GM19397 (cell line): Measurements from ENCODE around the gene CREB3L1.

Source experiments
- ATAC-seq: cut with Tn5 transposase; IDR thresholded peaks from one replicate; pipeline ENCODE4 v1.9.1; 2021; ENCODE audit warnings: mild to moderate bottlenecking, moderate library complexity; ENCODE audit not compliant: unreplicated experiment

Gene CREB3L1

GRCh38 chr11:46272816-46273427, 4.5 kb upstream of the CREB3L1 start:
- no peak for ATAC-seq

DNA sequence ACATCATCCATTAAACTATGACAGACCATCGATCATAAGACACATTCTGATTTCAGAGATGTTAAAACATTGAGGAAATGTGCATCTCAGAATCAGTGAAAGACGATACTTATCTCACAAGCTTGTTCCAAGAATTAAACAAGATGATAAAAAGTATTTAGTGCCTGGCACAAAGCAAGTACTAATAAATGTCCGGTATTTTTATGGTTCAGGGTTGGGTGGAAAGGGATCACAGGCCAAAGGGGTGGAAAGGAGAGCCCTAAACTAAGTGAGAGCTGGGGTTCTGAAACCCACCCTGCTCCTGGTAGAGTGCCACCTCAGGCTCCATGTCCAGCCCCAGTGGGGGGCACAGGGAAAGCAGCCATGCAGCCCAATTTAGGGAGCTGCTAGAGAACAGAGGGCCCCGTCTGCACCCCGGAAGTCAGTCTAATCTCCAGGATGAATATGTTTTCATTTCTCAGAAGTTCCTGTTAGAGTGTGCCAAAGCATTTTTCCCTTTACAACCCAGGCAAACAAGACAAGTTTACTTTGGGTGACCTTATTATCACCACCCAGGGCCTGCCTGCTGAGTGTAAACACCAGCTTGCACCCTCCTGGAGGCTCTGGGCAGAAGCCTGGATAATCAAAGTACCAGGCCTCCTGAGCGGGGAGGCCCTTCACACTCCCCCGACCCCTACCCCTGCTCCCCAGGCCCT, 3.8 kb upstream of the CREB3L1 start:
- no peak for ATAC-seq

DNA sequence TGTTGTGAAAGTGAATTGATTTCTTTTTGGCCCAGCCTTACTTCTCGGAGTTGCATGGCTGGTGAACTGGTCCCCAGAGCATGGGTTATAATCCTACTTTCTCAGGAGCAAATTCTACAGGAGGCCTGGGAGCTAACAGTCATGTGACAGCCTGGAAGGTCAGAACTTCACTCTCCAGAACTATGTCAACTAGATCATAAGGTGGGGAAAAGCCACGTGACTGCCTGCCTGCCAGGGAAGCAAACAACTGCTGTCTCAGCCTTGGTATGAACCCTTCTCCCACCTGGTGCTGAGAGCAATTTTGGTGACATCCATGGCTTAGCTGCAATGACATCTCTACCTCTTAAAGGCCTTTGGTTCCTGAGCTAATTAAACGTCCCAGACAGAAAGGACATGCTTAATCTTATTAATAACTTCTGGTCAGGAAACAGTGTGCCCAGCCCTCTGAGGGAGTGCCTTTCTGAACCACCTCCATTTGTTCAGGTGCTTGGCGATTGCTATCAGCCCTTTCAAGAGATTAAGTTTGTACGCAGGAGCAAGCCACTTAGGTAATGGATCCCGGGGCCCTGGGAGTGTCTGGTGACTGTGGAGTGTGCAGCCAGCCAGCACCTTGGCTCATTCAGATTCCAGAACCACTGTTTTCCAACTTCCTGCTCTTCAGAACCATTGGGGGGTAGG, 1.4 kb upstream of the CREB3L1 start:
- no peak for ATAC-seq

- ATAC-seq, result no peak
These were observed 195 bp upstream of the CREB3L1 start for GRCh38 chr11:46277313-46277621.

GRCh38 chr11:46278387-46279125, 1.1 kb downstream of the CREB3L1 start:
- no peak for ATAC-seq

DNA sequence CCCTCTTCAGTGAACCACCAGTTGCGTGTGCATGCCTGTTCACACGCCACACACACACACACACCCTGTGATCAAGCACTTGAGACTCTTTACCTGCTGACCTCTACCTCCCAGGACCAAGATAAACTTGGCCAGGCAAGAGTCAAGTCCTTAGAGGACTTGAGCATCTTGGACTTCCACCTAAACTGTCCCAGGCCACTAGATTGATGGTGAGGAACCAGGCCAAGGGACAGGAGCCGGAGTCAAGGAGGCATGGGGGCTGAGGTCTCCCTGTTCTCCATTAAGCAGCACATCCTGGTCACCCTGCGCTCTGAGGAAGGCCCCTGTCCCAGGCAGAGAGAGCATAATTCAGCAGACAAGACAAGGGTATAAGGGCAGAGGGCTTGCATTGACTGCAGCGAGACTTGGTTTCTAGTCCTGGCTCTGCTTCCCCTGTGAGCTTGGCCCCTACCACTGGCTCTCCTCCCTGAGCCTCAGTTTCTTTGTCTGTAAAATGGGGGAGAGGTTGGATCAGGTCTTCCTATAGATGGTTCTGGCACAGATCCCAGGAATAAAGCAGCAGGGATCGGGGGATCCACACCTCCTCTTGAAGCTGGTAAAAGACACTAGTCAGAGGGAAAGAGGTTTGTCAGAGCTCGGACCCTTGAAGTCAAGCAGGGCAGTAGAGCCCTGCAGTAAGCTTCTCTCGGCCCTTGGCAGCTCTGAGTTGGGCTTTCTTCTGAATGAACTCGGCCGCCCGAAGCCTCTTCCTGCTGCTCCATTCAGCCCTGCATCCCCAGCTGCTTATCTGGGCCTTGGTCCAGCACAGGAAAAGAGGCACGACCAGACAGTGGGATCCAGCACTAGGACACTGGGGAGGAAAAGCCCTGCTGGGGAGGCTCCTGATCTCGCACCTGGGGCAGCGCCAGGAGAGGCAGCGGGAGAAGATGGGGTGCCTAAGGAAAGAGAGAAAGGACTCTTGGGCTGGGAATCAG, 2.0 kb downstream of the CREB3L1 start:
- ATAC-seq, result no peak

- no peak for ATAC-seq
These were observed 3.2 kb downstream of the CREB3L1 start for GRCh38 chr11:46280706-46281105.

DNA sequence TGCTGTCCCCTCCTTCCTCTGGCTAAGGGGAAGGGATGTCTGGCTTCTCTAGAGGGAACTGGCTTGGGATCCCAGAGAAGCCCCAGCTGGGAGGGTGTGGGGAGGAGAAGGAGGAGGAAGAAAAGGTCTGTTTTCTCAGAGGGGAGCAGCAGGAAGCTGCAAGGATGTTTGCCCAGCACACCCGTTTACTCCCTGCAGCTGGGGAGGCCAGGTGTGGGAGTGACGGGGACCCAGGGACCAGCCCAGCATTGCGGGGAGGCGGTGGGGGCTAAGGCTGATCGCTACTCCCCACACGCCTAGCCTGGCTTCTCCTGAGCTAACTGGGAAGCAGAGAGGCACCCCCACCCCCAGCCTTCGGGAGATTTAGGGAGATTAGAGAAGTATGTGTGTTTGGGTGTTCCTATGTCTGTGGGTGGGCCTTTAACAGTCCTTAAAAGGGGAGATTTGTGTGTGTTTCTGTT, 3.9 kb downstream of the CREB3L1 start:
- no peak for ATAC-seq

DNA sequence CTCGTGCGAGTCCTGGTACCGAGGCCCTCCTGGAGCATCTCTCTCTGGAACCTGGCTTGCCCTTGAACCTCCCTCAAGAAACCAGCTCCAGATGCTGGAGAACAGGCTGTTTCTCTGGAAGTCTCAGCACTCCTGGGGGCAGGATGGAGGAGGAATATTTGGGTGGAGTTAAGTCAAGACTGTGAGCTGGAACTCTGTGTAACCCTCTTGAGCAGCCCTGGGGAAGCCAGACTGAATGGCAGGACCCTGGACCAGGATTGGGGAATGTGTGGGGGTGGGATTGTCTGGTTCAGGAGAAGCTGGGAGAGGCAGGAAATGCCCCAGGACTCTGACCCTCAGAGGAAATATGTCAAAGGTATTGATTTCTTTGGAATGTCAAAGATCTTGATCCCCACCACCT, 7.7 kb downstream of the CREB3L1 start:
- ATAC-seq, result no peak

- no peak for ATAC-seq
These were observed 8.2 kb downstream of the CREB3L1 start for GRCh38 chr11:46285594-46286033.

- ATAC-seq, result no peak
These were observed 9.3 kb downstream of the CREB3L1 start for GRCh38 chr11:46286789-46287188.

DNA sequence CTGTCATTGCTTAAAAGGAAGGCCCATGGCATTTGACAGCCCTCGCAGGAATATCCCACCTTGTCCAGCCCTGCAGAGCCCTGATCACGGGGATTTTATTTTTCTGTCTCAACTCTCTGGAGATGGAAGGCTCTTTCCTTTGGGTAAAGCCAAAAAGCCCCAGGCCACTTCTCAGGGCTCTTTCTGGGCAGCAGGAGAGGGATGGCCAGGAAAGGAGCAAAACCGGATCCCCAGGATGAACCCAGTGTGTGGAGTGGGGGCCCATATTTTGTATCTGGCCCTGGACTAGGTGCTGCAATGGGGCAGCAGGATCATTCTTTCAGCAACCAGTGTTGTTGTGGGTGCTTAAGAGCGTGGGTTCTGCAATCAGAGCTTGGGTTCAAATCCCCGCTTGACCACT, 11.0 kb downstream of the CREB3L1 start:
- no peak for ATAC-seq

DNA sequence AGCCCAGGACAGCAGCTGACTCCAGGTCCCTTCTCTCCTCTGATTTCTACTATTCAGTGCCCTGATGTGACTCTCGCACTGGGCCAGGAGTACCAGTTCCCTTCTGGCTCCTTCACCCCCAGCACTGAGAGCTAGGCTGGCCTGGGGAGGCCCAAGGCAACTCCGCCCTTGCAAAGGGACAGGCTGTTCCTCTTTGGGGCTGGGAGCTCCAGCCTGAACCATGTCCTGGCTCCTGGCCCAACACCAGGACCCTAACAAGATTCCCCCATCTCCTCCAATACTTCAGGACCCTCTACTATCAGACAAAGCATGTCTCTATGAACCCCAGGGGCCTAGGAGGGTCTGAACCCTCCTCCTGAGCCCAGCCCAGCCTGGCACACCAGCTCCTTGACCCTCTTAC, 12.5 kb downstream of the CREB3L1 start:
- no peak for ATAC-seq

- no peak for ATAC-seq
These were observed 13.3 kb downstream of the CREB3L1 start for GRCh38 chr11:46290598-46291309.

DNA sequence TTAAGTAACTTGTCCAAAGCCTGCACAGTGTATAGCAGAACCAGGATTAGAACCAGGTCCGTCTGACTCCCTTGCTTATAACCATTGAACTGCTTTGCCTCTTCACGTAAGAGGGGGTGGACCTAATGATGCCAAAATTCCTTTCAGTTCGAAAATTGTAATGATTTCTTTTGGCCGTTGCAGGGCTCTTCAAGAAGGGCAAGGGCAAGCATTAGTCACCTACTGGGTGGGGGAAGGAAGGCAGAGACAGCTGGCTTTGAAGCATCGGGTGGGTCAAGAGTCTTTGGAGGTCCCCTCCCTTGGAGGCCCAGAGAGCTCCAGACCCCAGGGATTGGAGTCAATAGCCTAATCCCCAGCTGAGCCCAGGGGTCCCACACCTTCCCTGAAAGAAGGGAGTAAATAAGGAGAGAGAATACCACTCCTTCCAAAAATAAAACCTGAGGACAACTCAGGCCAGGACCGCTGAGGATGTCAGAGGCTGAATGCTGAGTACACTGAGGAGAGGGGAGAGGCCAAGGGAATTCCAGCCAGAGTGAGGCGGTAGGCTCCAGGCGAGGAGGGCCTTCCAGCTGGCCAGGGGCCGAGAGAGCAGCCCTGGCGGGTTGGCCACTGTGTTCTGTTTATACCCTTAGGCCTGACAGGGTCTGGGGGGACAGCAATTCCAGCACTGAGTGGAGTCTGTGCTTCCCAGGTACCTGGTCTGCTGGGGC, 14.1 kb downstream of the CREB3L1 start:
- ATAC-seq, result no peak

- ATAC-seq, result no peak
These were observed 15.6 kb downstream of the CREB3L1 start for GRCh38 chr11:46293066-46293465.

DNA sequence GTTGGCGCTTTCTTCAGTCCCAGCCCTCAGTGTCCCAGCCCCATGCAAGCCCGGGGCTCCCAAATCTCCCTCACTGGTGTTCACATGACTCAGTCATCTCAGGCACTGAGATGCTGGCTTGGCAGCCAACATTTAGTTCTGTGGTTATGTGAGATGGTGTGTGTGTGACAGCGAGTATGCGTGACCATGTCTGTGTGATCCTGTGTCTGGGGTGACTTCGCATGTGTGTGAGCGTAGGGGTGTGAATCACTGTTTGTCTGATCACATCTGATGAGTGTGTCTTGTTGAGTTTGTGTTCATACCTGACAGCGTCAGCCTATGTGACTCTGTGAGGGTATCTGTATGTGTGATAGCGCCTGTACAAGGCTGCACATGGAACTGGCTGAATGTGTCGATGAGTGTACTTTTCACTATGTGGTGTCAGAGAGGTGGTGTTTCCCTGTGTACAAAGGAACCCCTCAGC, 16.2 kb downstream of the CREB3L1 start:
- no peak for ATAC-seq

DNA sequence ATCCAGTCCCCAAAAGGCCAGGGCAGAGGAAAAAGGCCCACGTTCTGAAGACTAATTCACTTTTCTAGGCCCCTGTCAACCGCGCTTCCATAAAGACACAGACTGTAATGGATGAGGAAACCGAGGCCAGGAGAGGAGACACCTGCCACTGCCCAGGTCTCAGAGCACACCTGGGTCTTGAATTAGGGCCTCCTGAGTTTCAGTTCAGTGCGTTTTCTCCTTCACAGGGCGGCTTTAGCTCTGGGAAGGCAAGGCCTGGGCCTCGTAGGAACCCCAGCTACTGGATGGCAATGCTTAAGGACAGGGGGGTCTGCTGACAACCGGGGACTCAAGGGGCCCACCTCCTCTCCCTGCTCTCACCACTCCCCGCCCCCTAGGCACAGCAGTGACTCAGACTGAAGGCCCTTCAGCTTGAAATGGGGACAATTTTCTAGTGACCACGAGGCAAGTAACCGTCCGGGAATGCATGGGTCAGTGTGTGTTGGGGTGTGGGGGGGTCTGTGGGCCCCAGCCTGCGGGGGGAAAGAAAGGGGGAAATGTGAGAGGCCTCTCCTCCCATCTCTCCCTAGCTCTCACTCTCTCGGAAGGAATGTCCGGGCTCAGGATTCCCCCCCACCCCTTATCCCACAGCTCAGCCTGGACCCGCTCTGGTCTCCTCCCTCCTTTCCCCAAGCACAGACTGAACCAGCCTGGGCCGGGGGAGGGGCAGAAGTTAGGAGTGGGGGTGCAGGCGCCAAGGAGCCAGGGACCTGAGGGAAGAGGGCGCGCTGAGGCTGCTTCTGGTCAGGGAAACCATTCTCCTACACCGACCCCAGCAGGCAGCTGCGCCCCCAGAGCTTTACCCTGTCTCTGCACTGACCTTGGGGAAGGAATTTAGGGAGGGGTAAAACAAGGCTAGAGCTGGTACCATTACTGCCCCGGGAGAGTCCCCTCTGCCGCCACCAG, 17.2 kb downstream of the CREB3L1 start:
- no peak for ATAC-seq
